AG10803 (cell line): Measurements from ENCODE around the gene STAM2.

ENCODE experiments used
- DNase-seq: peaks from one replicate; pipeline ENCODE4 v3.0.0; 2010; ENCODE audit warnings: low read depth
- H3K4me3 ChIP-seq: 2 replicates; pipeline ENCODE4 v1.5.1; 2011; ENCODE audit warnings: mild to moderate bottlenecking, low read length, control low read depth
- TF ChIP-seq, protein P1 (sequence below): conservative IDR thresholded peaks from 2 replicates; pipeline ENCODE4 v1.5.1; 2011; ENCODE audit warnings: mild to moderate bottlenecking, low read length, control low read depth, inconsistent platforms

The STAM2 gene

GRCh38 chr2:152083202-152083875 lies 92.2 kb downstream of the STAM2 start:
- TF ChIP-seq, protein P1, sequence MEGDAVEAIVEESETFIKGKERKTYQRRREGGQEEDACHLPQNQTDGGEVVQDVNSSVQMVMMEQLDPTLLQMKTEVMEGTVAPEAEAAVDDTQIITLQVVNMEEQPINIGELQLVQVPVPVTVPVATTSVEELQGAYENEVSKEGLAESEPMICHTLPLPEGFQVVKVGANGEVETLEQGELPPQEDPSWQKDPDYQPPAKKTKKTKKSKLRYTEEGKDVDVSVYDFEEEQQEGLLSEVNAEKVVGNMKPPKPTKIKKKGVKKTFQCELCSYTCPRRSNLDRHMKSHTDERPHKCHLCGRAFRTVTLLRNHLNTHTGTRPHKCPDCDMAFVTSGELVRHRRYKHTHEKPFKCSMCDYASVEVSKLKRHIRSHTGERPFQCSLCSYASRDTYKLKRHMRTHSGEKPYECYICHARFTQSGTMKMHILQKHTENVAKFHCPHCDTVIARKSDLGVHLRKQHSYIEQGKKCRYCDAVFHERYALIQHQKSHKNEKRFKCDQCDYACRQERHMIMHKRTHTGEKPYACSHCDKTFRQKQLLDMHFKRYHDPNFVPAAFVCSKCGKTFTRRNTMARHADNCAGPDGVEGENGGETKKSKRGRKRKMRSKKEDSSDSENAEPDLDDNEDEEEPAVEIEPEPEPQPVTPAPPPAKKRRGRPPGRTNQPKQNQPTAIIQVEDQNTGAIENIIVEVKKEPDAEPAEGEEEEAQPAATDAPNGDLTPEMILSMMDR: no peak
- H3K4me3 ChIP-seq: no peak overlapping the region
- DNase-seq: no peak

DNA sequence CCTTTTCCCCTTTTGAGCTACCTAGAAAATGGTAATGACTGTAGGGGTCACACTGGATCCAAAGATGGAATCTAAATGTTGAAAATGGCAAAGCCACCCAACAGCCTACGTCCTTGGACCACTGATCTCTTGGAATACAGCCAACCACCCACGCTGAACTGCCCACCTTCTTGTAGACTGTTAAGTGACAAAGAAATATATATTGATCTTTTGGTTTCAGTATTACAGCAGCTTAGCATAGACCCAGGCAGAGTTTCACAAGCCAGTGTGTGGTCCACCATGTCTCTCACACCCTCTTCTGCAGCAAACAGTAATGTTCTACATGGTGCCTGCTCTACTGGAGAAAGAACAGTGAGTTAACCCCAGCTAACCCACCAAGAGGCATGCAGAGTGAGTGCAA lies 96.9 kb downstream of the STAM2 start:
- TF ChIP-seq, protein P1: no peak
- no peak for DNase-seq
- no peak overlapping the region for H3K4me3 ChIP-seq

DNA sequence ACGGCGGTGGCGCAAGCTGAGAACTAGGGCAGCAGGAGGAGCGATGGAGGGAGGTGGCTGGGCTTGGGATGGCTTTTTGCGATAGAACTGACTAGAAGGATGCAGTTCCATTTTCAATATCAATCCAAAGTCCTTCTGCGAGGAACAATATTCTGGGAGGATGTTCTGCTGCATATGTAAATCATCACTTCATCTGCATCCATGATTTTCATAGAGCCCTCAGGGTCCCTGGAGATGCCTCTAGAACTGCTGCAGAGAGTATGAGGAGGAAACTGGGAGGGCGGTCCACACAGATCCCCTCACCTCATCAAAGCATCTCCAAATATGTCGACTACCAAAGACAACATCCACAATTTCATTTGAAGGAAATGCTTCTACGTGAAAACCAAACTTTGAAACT lies 97.5 kb downstream of the STAM2 start:
- DNase-seq: no peak
- H3K4me3 ChIP-seq: no peak overlapping the region
- TF ChIP-seq, protein P1: no peak

DNA sequence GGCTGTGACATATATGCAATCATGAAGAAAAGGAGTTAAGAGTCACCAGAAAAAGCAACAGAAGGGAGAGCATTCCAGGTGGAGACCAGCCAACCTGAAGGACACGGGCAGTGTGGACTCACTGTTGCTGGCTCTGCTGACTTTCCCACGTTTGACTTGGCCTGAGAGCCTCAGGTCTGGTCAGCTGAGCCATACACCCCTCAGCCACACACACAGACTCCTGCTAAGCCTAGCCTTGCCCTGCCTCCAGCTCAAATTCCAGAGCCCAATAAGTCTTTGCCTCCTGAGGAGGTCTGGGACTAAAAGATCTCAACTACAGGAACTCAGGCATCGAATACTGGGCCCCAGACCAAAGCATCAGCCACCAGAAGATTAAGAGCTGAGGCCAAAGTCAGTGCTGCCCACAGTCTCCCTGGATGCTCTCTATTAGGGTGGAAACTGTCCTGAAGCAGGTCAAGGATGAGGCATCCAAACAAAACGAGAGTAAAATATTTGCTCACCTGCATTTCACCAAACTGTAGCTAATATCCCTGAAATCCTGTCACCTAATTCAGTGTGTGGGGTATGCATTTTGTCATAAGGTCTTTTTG lies 100.0 kb downstream of the STAM2 start:
- DNase-seq: no peak
- TF ChIP-seq, protein P1: no peak
- H3K4me3 ChIP-seq: no peak overlapping the region

DNA sequence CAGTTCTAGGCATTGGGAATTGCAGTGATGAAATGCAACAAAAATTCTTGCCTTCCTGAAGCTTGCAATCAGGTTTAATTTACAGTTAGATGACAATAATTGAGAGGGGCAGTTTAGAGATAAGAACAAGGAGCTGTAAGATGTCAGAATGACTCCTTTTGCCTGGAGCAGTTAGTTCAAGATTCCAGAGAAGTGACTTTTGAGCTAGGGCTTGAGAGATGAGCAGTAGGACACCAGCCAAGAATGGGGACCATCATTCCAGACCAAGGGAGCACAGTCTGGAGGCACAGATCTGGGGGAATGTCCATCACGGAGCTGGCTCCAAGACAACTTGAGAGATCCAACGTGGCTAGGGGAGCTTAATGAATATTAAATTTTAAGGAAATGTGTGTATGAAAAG lies 103.6 kb downstream of the STAM2 start:
- TF ChIP-seq, protein P1: no peak
- no peak overlapping the region for H3K4me3 ChIP-seq
- DNase-seq: no peak

- TF ChIP-seq, protein P1: no peak
- H3K4me3 ChIP-seq: no peak overlapping the region
- no peak for DNase-seq
Observed at GRCh38 chr2:152071518-152071917, 104.0 kb downstream of the STAM2 start.

GRCh38 chr2:152071092-152071491 lies 104.5 kb downstream of the STAM2 start:
- no peak for DNase-seq
- TF ChIP-seq, protein P1: no peak
- H3K4me3 ChIP-seq: no peak overlapping the region
